PC-9 (cell line): ENCODE results near the gene SH3BGR. TPM values are rescaled to one million over a fixed set of nuclear protein-coding genes. Genes with fewer than 3 reads are reported as not detected.
"Not testable (repeated sequence)": the region's sequence is repeated elsewhere in the genome, so short reads cannot be mapped to it uniquely, and the experiment has no call there.

Experiments used
- BruUV-seq: library from RNA; stranded (reverse); fragments of 400-500 nt; replicated peaks from 2 replicates; lab custom pipeline; 2021; lab: Mats Ljungman, UMichigan
- CTCF ChIA-PET: fragments of 300-600 bp; sonication (Branson Sonifier 250); formaldehyde crosslinking; loops from one replicate; lab custom pipeline; 2022; ENCODE audit warnings: antibody characterized with exemption; lab: Charles Lee
- POLR2A ChIA-PET: fragments of 300-600 bp; sonication (Branson Sonifier 250); formaldehyde crosslinking; loops from one replicate; lab custom pipeline; 2022; ENCODE audit warnings: antibody characterized with exemption; ENCODE audit not compliant: unreplicated experiment; lab: Charles Lee
- DNase-seq, 2 experiments: peaks; one replicate each; pipeline versions ENCODE4 v3.0.0 to v3.0.0-alpha.2; 2015 to 2022; ENCODE audit warnings: mixed read lengths in 1 of 2
- H2AFZ ChIP-seq: fragments of 200-600 bp; sonication (generic); 2 replicates; pipeline ENCODE4 v1.8.1; 2017; ENCODE audit warnings: antibody characterized with exemption
- H3F3A ChIP-seq: fragments of 200-600 bp; sonication (generic); 2 replicates; pipeline ENCODE4 v1.8.1; 2017; ENCODE audit warnings: antibody characterized with exemption, mild to moderate bottlenecking, low read depth; ENCODE audit not compliant: insufficient read depth
- H3K27ac ChIP-seq: fragments of 200-600 bp; sonication (generic); 2 replicates; pipeline ENCODE4 v1.6.1; 2016; ENCODE audit warnings: mixed run types
- H3K27me3 ChIP-seq: fragments of 200-600 bp; sonication (generic); 2 replicates; pipeline ENCODE4 v1.6.1; 2016; ENCODE audit warnings: low read depth, mixed run types; ENCODE audit not compliant: insufficient read depth
- H3K36me3 ChIP-seq: fragments of 200-600 bp; sonication (generic); 2 replicates; pipeline ENCODE4 v1.6.1; 2016; ENCODE audit warnings: low read depth, mixed run types
- H3K4me1 ChIP-seq: fragments of 200-600 bp; sonication (generic); replicated peaks from 2 replicates; pipeline ENCODE4 v1.6.1; 2016; ENCODE audit warnings: mixed run types; ENCODE audit not compliant: insufficient read depth
- H3K4me2 ChIP-seq: fragments of 200-600 bp; sonication (generic); 2 replicates; pipeline ENCODE4 v1.6.1; 2017; ENCODE audit warnings: mixed run types
- H3K4me3 ChIP-seq: fragments of 200-600 bp; sonication (generic); 2 replicates; pipeline ENCODE4 v1.6.1; 2016; ENCODE audit warnings: mixed run types
- H3K79me2 ChIP-seq: fragments of 200-600 bp; sonication (generic); 2 replicates; pipeline ENCODE4 v1.6.1; 2017; ENCODE audit warnings: low read depth, mixed run types
- H3K9me2 ChIP-seq: fragments of 200-600 bp; sonication (generic); 2 replicates; pipeline ENCODE4 v1.8.1; 2017; ENCODE audit warnings: mild to moderate bottlenecking; ENCODE audit not compliant: insufficient read depth
- H3K9me3 ChIP-seq: fragments of 200-600 bp; sonication (generic); 2 replicates; pipeline ENCODE4 v1.8.1; 2016; ENCODE audit warnings: low read depth; ENCODE audit not compliant: insufficient read depth
- H4K20me1 ChIP-seq: fragments of 200-600 bp; sonication (generic); 2 replicates; pipeline ENCODE4 v1.8.1; 2017; ENCODE audit not compliant: insufficient read depth
- EZH2 ChIP-seq: fragments of 200-600 bp; sonication (generic); IDR thresholded peaks from 2 replicates; pipeline ENCODE4 v1.8.0; 2017; ENCODE audit warnings: antibody characterized with exemption, low read depth
- intact Hi-C: fragments of 100-400 bp; cut with micrococcal nuclease; formaldehyde crosslinking; loops from one replicate; pipeline ENCODE4 v1.10.0; 2022; ENCODE audit not compliant: unreplicated experiment
- total RNA-seq: library from RNA; stranded (reverse); gene quantifications from 2 replicates; pipeline ENCODE4 v1.2.3, GENCODE V29; 2021
- TF ChIP-seq, protein P1 (sequence below): fragments of 200-600 bp; sonication (generic); conservative IDR thresholded peaks from 2 replicates; pipeline ENCODE4 v1.6.1; 2017; ENCODE audit warnings: mixed run types, antibody characterized with exemption, mild to moderate bottlenecking, moderate library complexity

SH3BGR gene
- total RNA-seq, 1 experiment from 2014 or later: 4.5 TPM

GRCh38 chr21:39537571-39537970, 85.8 kb downstream of the SH3BGR start:
- no peaks in the 10 kb centered on the region for H3K36me3 ChIP-seq
- no peaks in the 10 kb centered on the region for H3F3A ChIP-seq
- intact Hi-C loops: no loop called here
- TF ChIP-seq, protein P1, sequence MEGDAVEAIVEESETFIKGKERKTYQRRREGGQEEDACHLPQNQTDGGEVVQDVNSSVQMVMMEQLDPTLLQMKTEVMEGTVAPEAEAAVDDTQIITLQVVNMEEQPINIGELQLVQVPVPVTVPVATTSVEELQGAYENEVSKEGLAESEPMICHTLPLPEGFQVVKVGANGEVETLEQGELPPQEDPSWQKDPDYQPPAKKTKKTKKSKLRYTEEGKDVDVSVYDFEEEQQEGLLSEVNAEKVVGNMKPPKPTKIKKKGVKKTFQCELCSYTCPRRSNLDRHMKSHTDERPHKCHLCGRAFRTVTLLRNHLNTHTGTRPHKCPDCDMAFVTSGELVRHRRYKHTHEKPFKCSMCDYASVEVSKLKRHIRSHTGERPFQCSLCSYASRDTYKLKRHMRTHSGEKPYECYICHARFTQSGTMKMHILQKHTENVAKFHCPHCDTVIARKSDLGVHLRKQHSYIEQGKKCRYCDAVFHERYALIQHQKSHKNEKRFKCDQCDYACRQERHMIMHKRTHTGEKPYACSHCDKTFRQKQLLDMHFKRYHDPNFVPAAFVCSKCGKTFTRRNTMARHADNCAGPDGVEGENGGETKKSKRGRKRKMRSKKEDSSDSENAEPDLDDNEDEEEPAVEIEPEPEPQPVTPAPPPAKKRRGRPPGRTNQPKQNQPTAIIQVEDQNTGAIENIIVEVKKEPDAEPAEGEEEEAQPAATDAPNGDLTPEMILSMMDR: no peak
- TF ChIP-seq EZH2: no peak
- no peaks in the 10 kb centered on the region for H3K4me1 ChIP-seq
- ChIA-PET CTCF (no interaction called here), POLR2A (no interaction called here)
- no peak overlapping the region for H3K4me3 ChIP-seq
- no peak overlapping the region for H2AFZ ChIP-seq
- no peaks in the 10 kb centered on the region for H3K9me3 ChIP-seq
- no TSS peak for BruUV-seq
- DNase-seq: no peak
- no peak overlapping the region for H3K27ac ChIP-seq
- H3K4me2 ChIP-seq: no peak overlapping the region
- no peaks in the 10 kb centered on the region for H3K9me2 ChIP-seq
- peaks cover 3% of the 10 kb centered on the region for H3K27me3 ChIP-seq
- H4K20me1 ChIP-seq: no peaks in the 10 kb centered on the region
- no peaks in the 10 kb centered on the region for H3K79me2 ChIP-seq

DNA sequence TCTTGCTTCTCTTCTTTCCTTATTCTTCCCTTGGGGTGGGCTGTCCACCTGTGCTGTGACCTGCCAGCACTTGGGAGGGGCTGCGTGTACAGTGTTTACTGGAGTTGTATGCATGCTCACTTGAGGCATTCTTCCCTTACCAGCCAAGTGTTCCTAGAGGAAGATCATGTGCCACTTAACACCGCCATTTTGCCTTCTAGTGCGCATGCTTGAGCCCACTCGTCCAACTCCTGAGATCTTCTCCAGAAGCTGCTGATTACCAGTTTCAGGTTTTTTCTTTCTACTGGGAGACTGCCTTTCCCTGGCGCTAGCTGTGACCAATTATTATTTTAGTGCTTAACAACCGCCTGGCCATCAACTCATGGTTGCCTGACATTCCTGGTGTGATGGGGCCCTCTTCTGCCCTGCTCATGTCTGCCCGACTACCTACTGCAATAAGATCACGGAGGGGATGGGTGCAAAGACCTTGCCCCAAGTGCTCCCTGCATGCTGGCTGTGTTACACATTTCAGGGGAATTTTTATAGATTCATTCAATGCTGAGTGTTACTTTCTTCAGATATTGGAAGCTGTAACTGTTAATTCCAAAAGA, 86.8 kb downstream of the SH3BGR start:
- Histone ChIP-seq H3K27me3 (peaks cover 3% of the 10 kb centered on the region), H4K20me1 (no peaks in the 10 kb centered on the region), H3K4me2 (no peak overlapping the region), H3F3A (no peaks in the 10 kb centered on the region), H3K9me3 (no peaks in the 10 kb centered on the region), H3K4me3 (no peak overlapping the region), H3K36me3 (no peaks in the 10 kb centered on the region), H2AFZ (no peak overlapping the region), H3K79me2 (no peaks in the 10 kb centered on the region), H3K9me2 (no peaks in the 10 kb centered on the region), H3K27ac (no peak overlapping the region), H3K4me1 (no peaks in the 10 kb centered on the region)
- DNase-seq: no peak
- POLR2A ChIA-PET: no interaction called here
- intact Hi-C loops: no loop called here
- no TSS peak for BruUV-seq
- TF ChIP-seq, protein P1: no peak
- no peak for TF ChIP-seq EZH2
- CTCF ChIA-PET: no interaction called here

DNA sequence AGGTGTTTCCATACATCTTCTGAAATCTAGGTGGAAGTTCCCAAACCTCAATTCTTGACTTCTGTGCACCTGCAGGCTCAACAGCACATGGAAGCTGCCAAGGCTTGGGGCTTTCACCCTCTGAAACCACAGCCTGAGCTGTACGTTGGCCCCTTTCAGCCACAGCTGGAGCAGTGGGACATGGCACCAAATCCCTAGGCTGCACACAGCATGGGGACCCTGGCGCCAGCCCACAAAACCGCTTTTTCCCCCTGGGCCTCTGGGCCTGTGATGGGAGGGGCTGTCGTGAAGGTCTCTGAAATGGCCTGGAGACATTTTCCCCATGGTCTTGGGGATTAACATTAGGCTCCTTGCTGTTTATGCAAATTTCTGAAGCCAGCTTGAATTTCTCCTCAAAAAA, 88.6 kb downstream of the SH3BGR start:
- BruUV-seq, H3K9me3 ChIP-seq, H4K20me1 ChIP-seq, DNase-seq, H2AFZ ChIP-seq, H3F3A ChIP-seq, H3K79me2 ChIP-seq, H3K27me3 ChIP-seq, H3K27ac ChIP-seq, H3K9me2 ChIP-seq, intact Hi-C loops, H3K4me1 ChIP-seq, CTCF ChIA-PET, H3K36me3 ChIP-seq, H3K4me3 ChIP-seq, H3K4me2 ChIP-seq, POLR2A ChIA-PET: not testable (repeated sequence)

DNA sequence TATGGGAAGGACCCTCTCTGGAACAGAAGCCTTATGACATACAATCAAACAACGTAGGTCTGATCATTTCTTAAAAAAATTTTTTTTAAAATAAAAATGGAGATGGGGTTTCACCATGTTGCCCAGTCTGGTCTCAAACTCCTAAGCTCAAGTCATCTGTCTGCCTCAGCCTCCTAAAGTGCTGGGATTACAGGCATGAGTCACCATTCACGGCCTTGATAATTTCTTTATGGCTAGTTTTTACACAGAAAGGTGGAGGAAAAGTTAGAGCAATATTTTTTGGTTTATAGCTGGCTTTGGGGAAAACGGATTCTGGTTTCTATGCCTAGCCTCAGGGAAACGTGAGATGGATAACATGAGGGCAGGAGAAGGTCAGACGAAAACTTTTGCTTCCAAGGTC, 91.0 kb downstream of the SH3BGR start:
- H2AFZ ChIP-seq: no peak overlapping the region
- H3F3A ChIP-seq: no peaks in the 10 kb centered on the region
- H3K79me2 ChIP-seq: no peaks in the 10 kb centered on the region
- ChIA-PET POLR2A (no interaction called here), CTCF (no interaction called here)
- H3K9me2 ChIP-seq: no peaks in the 10 kb centered on the region
- no peaks in the 10 kb centered on the region for H3K27me3 ChIP-seq
- BruUV-seq: no TSS peak
- no peaks in the 10 kb centered on the region for H3K4me1 ChIP-seq
- H3K4me3 ChIP-seq: no peak overlapping the region
- intact Hi-C loops: no loop called here
- no peak overlapping the region for H3K4me2 ChIP-seq
- H3K27ac ChIP-seq: no peak overlapping the region
- H3K9me3 ChIP-seq: no peaks in the 10 kb centered on the region
- no peaks in the 10 kb centered on the region for H3K36me3 ChIP-seq
- no peaks in the 10 kb centered on the region for H4K20me1 ChIP-seq
- DNase-seq: no peak
- TF ChIP-seq, protein P1: no peak
- TF ChIP-seq EZH2: no peak
